ENCODE data around the gene GFOD1. TPM values are rescaled to one million over a fixed set of nuclear protein-coding genes. Genes with fewer than 3 reads are reported as not detected.

The GFOD1 gene
- total RNA-seq, 1 experiment from 2014 or later, result 8.6 TPM

DNA sequence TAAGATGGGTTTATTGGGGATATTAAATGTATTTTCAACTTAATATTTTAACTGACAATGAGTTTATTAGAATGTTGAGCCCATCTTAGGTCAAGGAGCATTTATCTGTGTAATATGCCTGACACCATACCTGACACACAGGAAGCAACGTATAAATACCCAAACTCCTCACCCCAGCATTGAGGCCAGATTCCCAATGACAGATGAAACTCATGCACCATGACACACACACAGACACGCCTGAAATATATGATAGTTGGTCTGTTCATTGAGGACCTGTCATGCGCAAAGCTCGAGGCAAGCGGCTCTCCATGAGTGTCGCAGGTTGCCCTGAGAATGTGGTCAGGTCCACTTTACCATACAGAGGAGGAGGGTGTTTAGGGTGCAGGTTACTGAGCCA, 64.1 kb downstream of the GFOD1 start:
- in situ Hi-C loops (cut with HindIII; ENCODE audit: low pct_unique_long_range_greater_than_20kb, low sequenced_read_pairs), result no loop called here
- DNase-seq (ENCODE audit: low read depth, low spot score), result no peak

DNA sequence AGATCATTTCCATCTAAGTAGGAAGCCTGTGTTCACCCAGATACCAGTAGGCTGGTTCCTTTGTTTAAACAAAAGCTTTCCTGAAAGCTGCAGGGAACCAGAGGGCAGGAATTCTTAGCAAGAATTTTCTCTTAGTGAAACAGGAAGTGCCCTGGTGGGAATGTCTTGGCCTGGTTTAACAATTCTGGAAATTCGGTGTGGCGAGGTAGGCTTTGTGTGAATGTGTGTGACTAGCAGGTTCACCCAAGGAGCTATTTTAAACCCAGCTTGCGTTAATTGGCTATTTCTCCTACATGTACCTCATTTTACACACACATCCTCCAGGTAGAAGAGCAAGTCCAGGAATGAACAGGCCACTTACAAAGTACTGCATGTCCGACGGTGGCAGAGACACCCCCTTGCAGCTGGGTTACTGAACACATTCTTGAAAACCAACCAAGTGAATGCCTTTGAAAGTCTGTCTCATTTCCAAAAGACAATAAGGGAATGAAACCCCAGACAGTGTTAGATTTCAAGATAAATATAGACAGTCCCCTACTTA, 64.6 kb downstream of the GFOD1 start:
- no peak for DNase-seq (ENCODE audit: low read depth, low spot score)
- in situ Hi-C loops (cut with HindIII; ENCODE audit: low pct_unique_long_range_greater_than_20kb, low sequenced_read_pairs), result no loop called here

DNA sequence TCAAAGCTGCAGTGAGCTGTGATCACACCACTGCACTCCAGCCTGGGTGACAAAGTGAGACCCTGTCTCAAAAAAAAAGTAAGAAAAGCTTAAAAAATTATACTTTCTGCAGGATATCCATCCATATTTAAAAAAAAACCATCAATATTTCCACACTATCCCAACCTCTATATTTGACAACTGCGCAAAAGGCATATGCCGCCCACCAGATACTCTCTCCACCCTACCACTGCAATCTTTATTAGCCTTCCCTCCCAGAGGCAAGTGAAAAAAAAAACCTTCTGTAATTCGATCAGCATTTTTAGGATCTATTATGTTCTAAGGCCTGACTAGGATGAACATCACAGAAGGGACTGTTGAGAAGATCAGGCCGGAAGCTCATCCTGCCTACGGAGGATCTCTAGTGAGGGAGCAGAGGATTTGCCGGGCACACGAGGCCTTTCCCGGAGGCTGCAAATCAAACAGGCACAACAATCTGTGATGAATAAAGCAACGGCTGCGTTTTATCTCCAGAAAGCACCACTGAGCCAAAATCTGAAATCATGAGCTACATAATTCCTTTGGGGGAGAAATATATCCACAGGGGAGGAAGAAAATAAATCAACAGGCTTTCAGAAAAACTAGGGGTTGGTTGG, 65.9 kb downstream of the GFOD1 start:
- in situ Hi-C loops (cut with HindIII; ENCODE audit: low pct_unique_long_range_greater_than_20kb, low sequenced_read_pairs), result no loop called here
- no peak for DNase-seq (ENCODE audit: low read depth, low spot score)

DNA sequence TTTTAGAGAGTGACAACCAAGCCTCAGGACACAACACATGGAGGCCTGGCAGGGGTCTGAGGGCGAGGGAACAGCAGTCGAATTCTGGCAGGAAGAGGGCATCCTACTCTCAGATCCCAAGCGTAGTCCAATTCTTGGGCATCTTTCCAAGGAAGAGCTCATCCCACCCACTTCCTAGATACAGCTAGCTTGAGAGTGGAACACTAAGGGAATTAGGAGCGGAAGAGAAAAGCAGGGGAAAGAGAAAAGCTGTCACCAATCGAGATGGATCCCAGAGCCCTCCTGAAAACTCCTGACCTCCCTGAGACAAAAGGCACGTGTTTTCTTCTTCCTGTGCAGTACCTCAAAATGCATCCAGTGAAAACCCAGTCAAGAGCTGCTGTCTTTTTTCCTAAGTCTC, 67.1 kb downstream of the GFOD1 start:
- in situ Hi-C loops (cut with HindIII; ENCODE audit: low pct_unique_long_range_greater_than_20kb, low sequenced_read_pairs), result no loop called here
- no peak for DNase-seq (ENCODE audit: low read depth, low spot score)

DNA sequence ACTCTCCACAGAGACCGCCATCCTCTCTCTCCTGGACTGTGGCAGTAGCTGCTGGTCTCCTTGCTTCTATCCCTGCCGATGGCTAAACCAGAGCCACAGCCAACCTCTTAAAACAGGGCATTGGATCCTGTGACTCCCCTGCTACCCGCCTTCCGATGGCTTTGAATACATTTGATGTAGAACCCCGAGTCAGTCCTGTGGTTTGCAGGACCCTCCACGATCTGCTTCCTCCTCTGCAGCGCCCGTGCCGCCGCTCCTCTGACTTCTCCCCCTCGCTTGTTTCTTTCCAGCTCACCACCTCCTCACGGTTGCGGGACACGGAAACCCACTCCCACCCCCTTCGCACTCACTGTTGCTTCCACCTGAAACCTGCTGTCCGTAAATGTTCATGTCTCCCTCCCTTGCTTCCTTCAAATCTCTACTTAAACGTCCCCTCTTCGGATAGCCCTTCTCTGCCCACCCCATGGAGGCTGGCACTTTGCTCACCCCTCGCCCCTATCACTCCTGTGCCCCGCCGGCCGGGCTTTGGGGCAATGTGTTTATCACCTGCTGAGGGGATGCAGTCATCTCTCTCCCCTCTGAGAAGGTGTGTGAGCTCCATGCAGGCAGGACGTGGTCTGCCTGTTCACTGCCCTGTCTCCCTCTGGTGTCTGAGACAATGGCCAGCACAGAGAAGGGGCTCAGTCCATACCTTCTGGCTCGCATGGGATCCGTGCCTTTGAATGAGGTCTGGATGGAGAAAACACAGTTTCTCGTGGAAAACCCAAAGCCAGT, 67.8 kb downstream of the GFOD1 start:
- in situ Hi-C loops (cut with HindIII; ENCODE audit: low pct_unique_long_range_greater_than_20kb, low sequenced_read_pairs), result no loop called here

DNA sequence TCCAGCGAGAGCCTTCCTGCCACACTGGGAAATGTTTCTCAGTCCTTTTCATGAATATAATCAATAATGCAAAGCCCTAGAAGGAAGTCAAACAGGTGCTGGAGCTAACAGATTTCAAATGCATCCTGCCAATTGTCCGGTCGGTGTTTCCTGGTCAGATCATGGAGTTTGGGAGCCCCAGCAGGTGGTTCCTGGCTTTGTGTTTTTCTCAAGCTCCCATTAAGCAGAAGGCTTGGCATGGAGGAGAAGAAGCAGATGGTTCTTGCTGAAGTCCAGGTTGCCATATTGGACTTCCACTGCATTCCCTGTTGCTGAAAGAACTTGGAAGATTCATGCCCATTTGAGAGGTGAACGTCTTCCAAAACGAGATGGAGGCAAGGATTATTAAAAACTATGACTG, 68.6 kb downstream of the GFOD1 start:
- in situ Hi-C loops (cut with HindIII; ENCODE audit: low pct_unique_long_range_greater_than_20kb, low sequenced_read_pairs), result no loop called here
- no peak for DNase-seq (ENCODE audit: low read depth, low spot score)

More for the DNA sequence above, 67.8 kb downstream of the GFOD1 start:
- no peak for DNase-seq (ENCODE audit: low read depth, low spot score)

DNA sequence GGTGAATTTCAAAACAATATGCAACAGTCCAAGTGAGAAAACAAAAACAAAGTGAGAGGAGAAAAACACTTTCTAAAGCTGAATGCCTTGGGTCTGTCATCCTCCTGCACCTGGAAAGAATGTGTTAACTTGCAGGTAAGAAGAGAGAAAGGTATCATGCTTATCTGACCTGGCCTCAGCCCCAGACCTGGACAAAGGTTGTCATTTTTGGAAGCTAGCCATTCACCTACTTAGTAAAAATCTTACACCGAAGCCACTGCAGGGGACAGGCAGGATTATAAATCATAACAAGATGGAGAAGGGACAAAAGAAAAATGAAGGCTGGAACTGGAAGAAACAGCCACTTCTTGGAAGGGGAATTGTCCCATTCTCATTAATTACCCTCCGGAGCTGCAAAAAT, 69.4 kb downstream of the GFOD1 start:
- in situ Hi-C loops (cut with HindIII; ENCODE audit: low pct_unique_long_range_greater_than_20kb, low sequenced_read_pairs), result no loop called here
- no peak for DNase-seq (ENCODE audit: low read depth, low spot score)

DNA sequence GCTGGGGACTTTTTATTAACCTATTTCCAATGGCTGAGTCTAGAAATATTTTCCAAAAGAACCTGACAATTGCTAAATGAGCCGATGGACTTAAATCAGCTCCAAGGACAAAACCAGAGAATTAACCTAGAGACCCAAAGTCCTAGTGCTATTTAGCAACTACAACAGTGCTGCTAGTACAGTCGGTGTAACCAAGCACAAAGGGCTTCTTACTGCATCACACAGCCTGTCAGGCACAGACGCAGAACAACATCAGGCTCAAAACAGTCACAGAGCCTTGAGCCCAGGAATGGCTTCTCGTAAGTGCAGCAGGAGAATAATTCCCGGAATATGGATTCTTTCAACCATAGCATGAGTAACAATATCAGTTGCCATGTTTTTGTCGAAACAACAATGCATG, 70.0 kb downstream of the GFOD1 start:
- in situ Hi-C loops (cut with HindIII; ENCODE audit: low pct_unique_long_range_greater_than_20kb, low sequenced_read_pairs), result no loop called here
- DNase-seq (ENCODE audit: low read depth, low spot score), result no peak

DNA sequence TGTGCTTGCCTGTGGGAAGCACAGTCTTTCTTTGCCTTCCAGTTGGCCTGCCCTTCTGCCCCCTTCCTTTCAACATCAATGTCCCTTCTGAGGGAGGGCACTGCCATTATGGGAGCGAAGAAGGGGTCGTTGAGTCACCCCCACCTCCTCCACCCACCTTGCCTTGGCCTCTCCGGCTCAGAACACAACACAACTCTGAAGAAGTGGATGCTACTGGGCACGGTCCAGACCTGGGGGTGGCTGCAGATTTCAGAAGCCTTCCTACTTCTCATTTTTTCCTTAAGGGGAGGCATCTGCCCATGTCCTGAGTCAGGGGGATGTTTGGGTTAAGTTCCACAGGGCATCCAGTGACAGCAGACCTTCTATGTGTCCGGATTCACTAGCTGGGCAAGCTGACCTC, 72.1 kb downstream of the GFOD1 start:
- no peak for DNase-seq (ENCODE audit: low read depth, low spot score)
- in situ Hi-C loops (cut with HindIII; ENCODE audit: low pct_unique_long_range_greater_than_20kb, low sequenced_read_pairs), result no loop called here

DNA sequence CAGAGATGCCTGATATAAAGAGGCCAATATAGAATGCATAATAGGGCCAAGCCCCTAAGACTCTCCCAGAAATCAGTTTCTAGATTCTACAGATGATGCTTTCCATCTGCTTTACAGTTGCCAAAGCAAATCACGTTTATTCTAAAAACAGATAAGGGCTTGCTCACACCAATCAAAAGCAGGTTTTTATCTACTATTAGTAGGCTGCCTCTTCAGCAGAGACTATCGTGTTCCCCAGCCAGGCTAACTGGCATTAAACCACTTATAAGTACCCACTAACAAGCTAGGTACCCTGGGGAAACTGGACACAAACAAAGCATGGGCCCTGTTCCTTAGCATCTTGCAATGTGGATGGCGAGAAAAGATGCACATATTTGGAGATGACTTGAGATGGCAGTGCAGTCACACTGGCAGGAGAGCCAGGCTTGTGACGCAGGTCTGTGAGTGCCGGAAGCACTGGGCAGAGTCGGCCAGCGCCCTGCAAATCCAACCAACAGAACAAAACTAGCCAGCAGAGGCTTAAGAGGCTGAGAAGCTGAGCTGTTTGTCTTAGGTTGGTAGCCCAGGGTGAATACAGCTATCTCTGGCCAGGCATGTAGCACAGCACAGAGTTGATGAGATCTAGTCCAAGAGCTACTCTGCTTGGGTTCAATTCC, 73.4 kb downstream of the GFOD1 start:
- no peak for DNase-seq (ENCODE audit: low read depth, low spot score)
- in situ Hi-C loops (cut with HindIII; ENCODE audit: low pct_unique_long_range_greater_than_20kb, low sequenced_read_pairs), result no loop called here

DNA sequence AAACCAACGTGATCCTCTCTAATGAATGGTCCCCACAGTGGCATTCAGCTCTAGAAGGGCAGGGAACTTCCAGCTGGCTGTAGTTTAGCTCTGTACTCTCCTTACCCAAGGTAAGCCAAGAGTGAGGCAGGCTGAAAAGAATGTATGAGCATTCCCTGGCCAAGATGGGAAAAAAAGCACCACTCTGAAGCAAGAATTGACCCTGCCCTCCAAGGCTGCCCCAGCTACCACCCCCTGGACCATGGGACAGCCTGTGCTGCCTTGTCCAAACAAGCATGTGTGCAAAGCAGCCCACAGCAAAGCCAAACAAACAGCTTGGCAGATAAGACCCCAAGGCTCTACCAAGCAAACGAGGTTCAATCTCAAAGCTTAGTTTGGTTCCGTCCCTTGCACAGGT, 73.9 kb downstream of the GFOD1 start:
- in situ Hi-C loops (cut with HindIII; ENCODE audit: low pct_unique_long_range_greater_than_20kb, low sequenced_read_pairs), result no loop called here
- no peak for DNase-seq (ENCODE audit: low read depth, low spot score)

DNA sequence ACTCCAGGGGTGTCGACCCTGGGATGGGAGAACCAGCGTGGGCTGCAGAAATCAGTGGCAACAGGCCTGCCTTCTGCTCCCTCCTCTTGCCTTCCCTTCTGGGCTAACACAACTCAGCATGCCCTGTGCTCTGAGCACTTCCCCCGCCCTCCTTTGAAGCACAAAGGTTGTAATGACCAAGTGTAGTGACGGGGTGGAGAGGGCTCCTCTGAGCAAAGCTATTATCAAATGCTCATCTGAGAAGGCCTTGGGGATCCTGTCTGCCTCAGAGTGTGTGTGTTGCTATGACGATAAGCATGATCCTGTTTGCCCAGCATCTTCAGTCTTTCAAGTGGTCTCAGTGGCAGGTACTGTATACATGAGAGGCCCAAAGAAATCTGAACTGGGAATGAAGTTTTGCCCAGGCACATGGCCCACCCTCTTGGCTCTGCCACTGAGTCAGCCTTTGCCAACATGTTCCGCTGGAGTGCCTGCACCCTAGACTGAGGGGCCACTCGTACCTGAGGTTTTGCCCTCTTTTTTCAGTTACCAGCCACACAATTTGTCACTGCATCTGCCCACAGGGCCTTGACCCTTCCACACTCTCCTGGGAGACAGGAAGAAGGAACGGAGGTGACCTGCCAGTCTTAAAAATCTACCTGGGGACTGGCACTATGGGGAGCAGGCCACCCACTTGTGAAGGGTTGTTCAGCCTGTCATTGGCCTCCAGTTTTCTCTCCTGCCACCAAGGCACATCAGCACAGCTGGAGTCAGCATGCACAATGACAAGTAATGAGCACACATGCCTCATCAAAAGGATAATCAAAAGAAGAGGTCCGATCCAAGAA, 74.5 kb downstream of the GFOD1 start:
- no peak for DNase-seq (ENCODE audit: low read depth, low spot score)
- in situ Hi-C loops (cut with HindIII; ENCODE audit: low pct_unique_long_range_greater_than_20kb, low sequenced_read_pairs), result no loop called here

DNA sequence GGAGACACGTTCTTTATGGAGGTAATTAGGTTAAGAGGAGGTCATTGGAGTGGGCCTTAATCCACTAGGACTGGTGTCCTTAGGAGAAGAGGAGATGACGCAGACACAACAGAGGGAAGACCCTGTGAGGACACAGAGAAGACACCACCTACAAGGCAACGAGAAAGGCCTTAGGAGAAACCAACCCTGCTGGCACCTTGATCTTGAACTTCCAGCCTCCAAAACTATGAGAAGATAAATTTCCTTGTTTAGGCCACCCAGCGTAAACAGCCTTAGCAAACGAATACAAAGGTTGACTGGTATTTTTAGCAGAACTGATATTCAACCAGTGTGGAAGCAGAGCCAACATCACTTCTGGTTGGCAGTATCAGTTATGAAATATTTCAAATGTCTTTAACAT, 75.2 kb downstream of the GFOD1 start:
- in situ Hi-C loops (cut with HindIII; ENCODE audit: low pct_unique_long_range_greater_than_20kb, low sequenced_read_pairs), result no loop called here
- DNase-seq (ENCODE audit: low read depth, low spot score), result no peak

DNA sequence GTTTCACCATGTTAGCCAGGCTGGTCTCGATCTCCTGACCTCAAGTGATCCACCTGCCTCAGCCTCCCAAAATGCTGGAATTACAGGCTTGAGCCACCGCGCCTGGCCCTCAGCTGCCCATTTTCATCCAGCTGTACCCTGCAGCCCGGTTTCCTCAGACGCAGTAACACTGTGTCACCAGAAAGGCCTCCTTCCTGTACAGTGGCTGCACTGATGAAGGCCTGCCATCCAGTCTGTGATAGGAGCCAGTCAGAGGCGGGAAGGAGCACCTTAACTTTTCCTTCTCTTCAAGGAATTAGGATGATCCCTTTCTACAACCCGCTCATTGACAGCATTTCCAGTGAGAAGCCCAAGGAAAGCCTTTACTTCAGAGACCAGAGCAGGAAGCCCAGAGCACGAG, 75.9 kb downstream of the GFOD1 start:
- no peak for DNase-seq (ENCODE audit: low read depth, low spot score)
- in situ Hi-C loops (cut with HindIII; ENCODE audit: low pct_unique_long_range_greater_than_20kb, low sequenced_read_pairs), result no loop called here

DNA sequence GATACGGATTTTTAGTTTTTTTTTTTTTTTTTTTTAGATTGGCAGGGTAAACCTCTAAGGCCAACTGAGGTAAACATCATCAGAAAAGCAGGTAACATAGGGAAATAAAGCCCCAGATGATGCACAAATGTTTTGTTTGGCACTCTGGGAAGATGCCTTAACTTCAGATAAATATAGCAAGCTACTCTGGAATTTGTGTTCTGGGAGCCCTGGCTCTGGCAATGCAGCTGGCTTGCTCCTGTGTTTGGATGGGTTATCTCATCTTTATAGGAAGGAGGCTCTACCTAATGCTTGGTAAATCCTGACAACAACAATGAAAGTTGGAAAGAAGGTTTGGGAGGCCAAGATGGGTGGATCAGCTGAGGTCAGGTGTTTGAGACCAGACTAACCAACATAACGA, 77.4 kb downstream of the GFOD1 start:
- DNase-seq (ENCODE audit: low read depth, low spot score), result no peak
- in situ Hi-C loops (cut with HindIII; ENCODE audit: low pct_unique_long_range_greater_than_20kb, low sequenced_read_pairs), result no loop called here

DNA sequence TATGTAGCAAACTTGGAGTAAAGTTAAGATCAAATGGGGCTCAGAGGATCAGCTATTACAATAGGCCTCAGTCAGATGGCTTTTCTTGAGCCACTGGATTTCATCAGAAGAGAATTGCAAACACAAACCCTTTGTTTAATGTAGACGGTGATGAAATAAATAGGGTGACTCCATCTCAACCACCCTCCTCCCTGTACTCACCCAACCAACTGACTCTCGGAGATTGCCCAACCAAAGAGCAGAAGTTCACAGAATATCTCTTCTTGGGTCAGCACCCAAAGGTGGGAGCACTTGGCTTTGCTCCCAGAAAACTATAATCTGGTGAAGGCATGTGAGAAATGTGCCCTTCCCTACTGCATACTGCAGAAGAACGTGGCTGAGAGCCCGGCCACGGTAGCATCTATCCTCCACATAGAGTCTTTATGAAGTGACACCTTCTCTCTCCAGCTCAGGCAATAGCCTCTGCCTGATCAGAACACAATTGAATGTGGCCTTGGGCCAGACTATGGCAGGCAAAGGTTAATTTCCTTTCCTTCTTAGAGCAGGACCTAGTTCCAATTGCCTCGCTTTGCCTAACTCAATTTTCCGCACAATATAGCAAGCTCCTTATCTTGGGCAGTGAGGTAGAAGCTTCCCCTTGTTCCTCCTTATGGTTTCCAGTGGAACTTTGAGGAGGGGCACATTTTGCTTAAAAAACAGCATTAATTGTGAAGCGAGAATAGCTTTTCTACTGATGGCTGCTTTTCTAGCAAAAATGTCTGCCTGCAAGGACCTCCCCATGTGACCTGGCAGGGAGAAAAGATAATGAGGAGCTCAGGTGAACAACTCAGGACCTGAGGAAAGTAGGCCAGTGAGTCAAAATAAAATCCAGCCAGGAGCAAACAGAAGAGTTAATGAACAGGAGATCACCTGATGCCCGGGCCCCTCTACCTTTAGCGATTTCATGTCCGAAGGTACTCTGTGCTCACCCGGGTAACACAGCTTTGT, 79.4 kb downstream of the GFOD1 start:
- DNase-seq (ENCODE audit: low read depth, low spot score), result peak; percentile 95
- in situ Hi-C loops (cut with HindIII; ENCODE audit: low pct_unique_long_range_greater_than_20kb, low sequenced_read_pairs), result no loop called here

DNA sequence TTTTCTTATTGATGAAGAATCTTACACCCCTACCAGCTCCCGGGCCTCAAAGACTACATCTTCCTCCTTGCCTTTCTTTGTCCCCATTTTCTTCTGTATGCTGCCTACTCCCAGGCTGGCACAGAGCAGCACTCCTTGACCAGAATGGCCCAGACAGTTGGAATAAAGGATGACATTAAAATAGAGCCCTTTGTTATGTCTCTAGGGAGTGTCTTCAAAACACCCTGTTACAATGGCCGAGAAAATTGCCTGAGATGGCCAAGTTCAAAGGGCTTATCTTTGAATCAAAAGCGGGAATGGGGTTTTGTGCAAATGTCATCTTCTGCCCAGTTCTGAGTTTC, 80.1 kb downstream of the GFOD1 start:
- no peak for DNase-seq (ENCODE audit: low read depth, low spot score)
- in situ Hi-C loops (cut with HindIII; ENCODE audit: low pct_unique_long_range_greater_than_20kb, low sequenced_read_pairs), result no loop called here
